ENCODE data around the gene MED15. TPM values are rescaled to one million over a fixed set of nuclear protein-coding genes. Genes with fewer than 3 reads are reported as not detected.

MED15 gene
- polyA plus RNA-seq, 4 donors, result 31.8 to 67.8 (median 48.3) TPM

- DNase-seq (ENCODE audit: low read depth in 4 of 4, low spot score in 2 of 4), result no peak
Measured at GRCh38 chr22:20567371-20567847, 60.0 kb downstream of the MED15 start.

- no peak for DNase-seq (ENCODE audit: low read depth in 4 of 4, low spot score in 2 of 4)
Measured at GRCh38 chr22:20567993-20568417, 60.6 kb downstream of the MED15 start.

GRCh38 chr22:20568502-20569058 is 61.2 kb downstream of the MED15 start:
- DNase-seq (ENCODE audit: low read depth in 4 of 4, low spot score in 2 of 4), result no peak

GRCh38 chr22:20569059-20570058 is 61.9 kb downstream of the MED15 start:
- no peak for DNase-seq (ENCODE audit: low read depth in 4 of 4, low spot score in 2 of 4)

- no peak for DNase-seq (ENCODE audit: low read depth in 4 of 4, low spot score in 2 of 4)
Measured at GRCh38 chr22:20571078-20571503, 63.7 kb downstream of the MED15 start.

GRCh38 chr22:20571531-20572007 is 64.2 kb downstream of the MED15 start:
- DNase-seq (ENCODE audit: low read depth in 4 of 4, low spot score in 2 of 4), result no peak

GRCh38 chr22:20572132-20572802 is 64.9 kb downstream of the MED15 start:
- DNase-seq (ENCODE audit: low read depth in 4 of 4, low spot score in 2 of 4), result no peak

- no peak for DNase-seq (ENCODE audit: low read depth in 4 of 4, low spot score in 2 of 4)
Measured at GRCh38 chr22:20573176-20573832, 65.9 kb downstream of the MED15 start.

- DNase-seq (ENCODE audit: low read depth in 4 of 4, low spot score in 2 of 4), result no peak
Measured at GRCh38 chr22:20573833-20574615, 66.6 kb downstream of the MED15 start.

- DNase-seq (ENCODE audit: low read depth in 4 of 4, low spot score in 2 of 4), result no peak
Measured at GRCh38 chr22:20574920-20575353, 67.5 kb downstream of the MED15 start.

GRCh38 chr22:20575724-20576444 is 68.5 kb downstream of the MED15 start:
- no peak for DNase-seq (ENCODE audit: low read depth in 4 of 4, low spot score in 2 of 4)

- DNase-seq (ENCODE audit: low read depth in 4 of 4, low spot score in 2 of 4), result no peak
Measured at GRCh38 chr22:20576445-20576816, 69.0 kb downstream of the MED15 start.

- no peak for DNase-seq (ENCODE audit: low read depth in 4 of 4, low spot score in 2 of 4)
Measured at GRCh38 chr22:20577045-20577444, 69.6 kb downstream of the MED15 start.

- no peak for DNase-seq (ENCODE audit: low read depth in 4 of 4, low spot score in 2 of 4)
Measured at GRCh38 chr22:20577549-20577975, 70.2 kb downstream of the MED15 start.

GRCh38 chr22:20578192-20578591 is 70.8 kb downstream of the MED15 start:
- no peak for DNase-seq (ENCODE audit: low read depth in 4 of 4, low spot score in 2 of 4)

GRCh38 chr22:20578707-20579106 is 71.3 kb downstream of the MED15 start:
- DNase-seq (ENCODE audit: low read depth in 4 of 4, low spot score in 2 of 4), result no peak

- no peak for DNase-seq (ENCODE audit: low read depth in 4 of 4, low spot score in 2 of 4)
Measured at GRCh38 chr22:20579273-20580120, 72.1 kb downstream of the MED15 start.

- no peak for DNase-seq (ENCODE audit: low read depth in 4 of 4, low spot score in 2 of 4)
Measured at GRCh38 chr22:20580179-20580578, 72.8 kb downstream of the MED15 start.
